ENCODE measurements around the gene STAM. TPM values are rescaled to one million over a fixed set of nuclear protein-coding genes. Genes with fewer than 3 reads are reported as not detected.

The STAM gene
- polyA plus RNA-seq, 1 donor from 2014 or later: 33.0 TPM

GRCh38 chr10:17637869-17638268 lies 6.1 kb upstream of the STAM start:
- Histone ChIP-seq H3K27ac (ENCODE audit: low read length) (no peak overlapping the region), H4K20me1 (ENCODE audit: insufficient read depth) (no peaks in the 10 kb centered on the region), H3K4me3 (ENCODE audit: low read length) (no peak overlapping the region), H3K9ac (ENCODE audit: low read length) (no peak overlapping the region), H3K79me2 (replicated peaks; ENCODE audit: insufficient read depth, low read length) (peaks cover 3% of the 10 kb centered on the region), H3K9me3 (ENCODE audit: low read length) (no peaks in the 10 kb centered on the region), H3F3A (ENCODE audit: insufficient read depth, low read length, poor library complexity, severe bottlenecking) (no peaks in the 10 kb centered on the region), H3K4me2 (ENCODE audit: low read length) (no peak overlapping the region), H2AFZ (ENCODE audit: low read depth, low read length) (no peak overlapping the region), H3K9me2 (ENCODE audit: insufficient read depth, low read length) (no peaks in the 10 kb centered on the region), H3K27me3 (ENCODE audit: insufficient read depth, low read depth, low read length) (no peaks in the 10 kb centered on the region), H3K36me3 (ENCODE audit: insufficient read depth, low read length) (no peaks in the 10 kb centered on the region)
- TF ChIP-seq CTCF (IDR thresholded peaks at IDR 0.05; ENCODE audit: poor library complexity, severe bottlenecking) (no peak), SMC3 (conservative IDR thresholded peaks at IDR 0.05; ENCODE audit: poor library complexity) (no peak), EZH2 (IDR thresholded peaks at IDR 0.05; ENCODE audit: borderline replicate concordance, insufficient read depth, low read length, poor library complexity, severe bottlenecking) (no peak), TAF1 (IDR thresholded peaks at IDR 0.05; ENCODE audit: low read depth) (no peak), POLR2AphosphoS5 (IDR thresholded peaks at IDR 0.05) (no peak), MXI1 (conservative IDR thresholded peaks at IDR 0.05; ENCODE audit: poor library complexity, severe bottlenecking) (no peak), EP300 (conservative IDR thresholded peaks at IDR 0.05; ENCODE audit: poor library complexity, severe bottlenecking) (no peak), REST (IDR thresholded peaks at IDR 0.05; ENCODE audit: borderline replicate concordance) (no peak), RAD21 (conservative IDR thresholded peaks at IDR 0.05) (no peak)

GRCh38 chr10:17640331-17640816 lies 3.6 kb upstream of the STAM start:
- no peaks in the 10 kb centered on the region for H3K36me3 ChIP-seq (ENCODE audit: insufficient read depth, low read length)
- H4K20me1 ChIP-seq (ENCODE audit: insufficient read depth): no peaks in the 10 kb centered on the region
- TF ChIP-seq REST (IDR thresholded peaks at IDR 0.05; ENCODE audit: borderline replicate concordance) (no peak), POLR2AphosphoS5 (IDR thresholded peaks at IDR 0.05) (no peak), CTCF (IDR thresholded peaks at IDR 0.05; ENCODE audit: poor library complexity, severe bottlenecking) (no peak), EZH2 (IDR thresholded peaks at IDR 0.05; ENCODE audit: borderline replicate concordance, insufficient read depth, low read length, poor library complexity, severe bottlenecking) (no peak)
- no peaks in the 10 kb centered on the region for H3K9me3 ChIP-seq (ENCODE audit: low read length)
- H2AFZ ChIP-seq (ENCODE audit: low read depth, low read length): no peak overlapping the region
- H3K4me3 ChIP-seq (ENCODE audit: low read length): no peak overlapping the region
- H3K27ac ChIP-seq (ENCODE audit: low read length): no peak overlapping the region
- H3K4me2 ChIP-seq (ENCODE audit: low read length): no peak overlapping the region
- H3K27me3 ChIP-seq (ENCODE audit: insufficient read depth, low read depth, low read length): no peaks in the 10 kb centered on the region
- peaks cover 4% of the 10 kb centered on the region for H3F3A ChIP-seq (ENCODE audit: insufficient read depth, low read length, poor library complexity, severe bottlenecking)
- no peak overlapping the region for H3K9ac ChIP-seq (ENCODE audit: low read length)
- peaks cover 14% of the 10 kb centered on the region for H3K79me2 ChIP-seq (replicated peaks; ENCODE audit: insufficient read depth, low read length)
- no peaks in the 10 kb centered on the region for H3K9me2 ChIP-seq (ENCODE audit: insufficient read depth, low read length)

Measured in neural cell (in vitro differentiated cells).